COLO829 (cell line): Measurements from ENCODE around the gene ROBO2.
"Not testable (repeated sequence)": the region's sequence is repeated elsewhere in the genome, so short reads cannot be mapped to it uniquely, and the experiment has no call there.

Source experiments
- DNase-seq: peaks from one replicate; pipeline ENCODE4 v3.0.0; 2012; ENCODE audit warnings: low spot score

The ROBO2 gene

GRCh38 chr3:77328690-77329089, 288.8 kb downstream of the ROBO2 start:
- DNase-seq = no peak

GRCh38 chr3:77329116-77329515, 289.2 kb downstream of the ROBO2 start:
- no peak for DNase-seq

GRCh38 chr3:77338195-77338594, 298.3 kb downstream of the ROBO2 start:
- DNase-seq = no peak

GRCh38 chr3:77342027-77342426, 302.1 kb downstream of the ROBO2 start:
- DNase-seq = no peak

- DNase-seq = no peak
Measured at GRCh38 chr3:77342688-77343087, 302.8 kb downstream of the ROBO2 start.

- no peak for DNase-seq
Measured at GRCh38 chr3:77345009-77345408, 305.1 kb downstream of the ROBO2 start.

- DNase-seq = peak; percentile 27
Measured at GRCh38 chr3:77348244-77348855, 308.5 kb downstream of the ROBO2 start.

- DNase-seq = no peak
Measured at GRCh38 chr3:77354958-77355357, 315.1 kb downstream of the ROBO2 start.

GRCh38 chr3:77362936-77363335, 323.0 kb downstream of the ROBO2 start:
- no peak for DNase-seq

GRCh38 chr3:77365152-77365551, 325.3 kb downstream of the ROBO2 start:
- DNase-seq = no peak

GRCh38 chr3:77370413-77370812, 330.5 kb downstream of the ROBO2 start:
- peak; percentile 44 for DNase-seq

GRCh38 chr3:77372018-77372417, 332.1 kb downstream of the ROBO2 start:
- no peak for DNase-seq

GRCh38 chr3:77372634-77373346, 332.9 kb downstream of the ROBO2 start:
- no peak for DNase-seq

- DNase-seq = no peak
Measured at GRCh38 chr3:77373619-77374018, 333.7 kb downstream of the ROBO2 start.

GRCh38 chr3:77376511-77376910, 336.6 kb downstream of the ROBO2 start:
- no peak for DNase-seq

GRCh38 chr3:77377717-77378116, 337.8 kb downstream of the ROBO2 start:
- no peak for DNase-seq

- no peak for DNase-seq
Measured at GRCh38 chr3:77380136-77380535, 340.2 kb downstream of the ROBO2 start.

GRCh38 chr3:77381431-77381830, 341.5 kb downstream of the ROBO2 start:
- DNase-seq = no peak

- no peak for DNase-seq
Measured at GRCh38 chr3:77392181-77392580, 352.3 kb downstream of the ROBO2 start.

- DNase-seq = no peak
Measured at GRCh38 chr3:77394046-77394445, 354.1 kb downstream of the ROBO2 start.

- DNase-seq = no peak
Measured at GRCh38 chr3:77404871-77405270, 365.0 kb downstream of the ROBO2 start.

GRCh38 chr3:77407441-77407840, 367.5 kb downstream of the ROBO2 start:
- no peak for DNase-seq

GRCh38 chr3:77410334-77410733, 370.4 kb downstream of the ROBO2 start:
- not testable (repeated sequence) for DNase-seq

- no peak for DNase-seq
Measured at GRCh38 chr3:77411334-77411733, 371.4 kb downstream of the ROBO2 start.
